ENCODE measurements around the gene AVP.
A peak's percentile ranks its signal among the peaks of the same experiment; 100 is the strongest.
"Not testable (repeated sequence)": the region's sequence is repeated elsewhere in the genome, so short reads cannot be mapped to it uniquely, and the experiment has no call there.

The AVP gene

DNA sequence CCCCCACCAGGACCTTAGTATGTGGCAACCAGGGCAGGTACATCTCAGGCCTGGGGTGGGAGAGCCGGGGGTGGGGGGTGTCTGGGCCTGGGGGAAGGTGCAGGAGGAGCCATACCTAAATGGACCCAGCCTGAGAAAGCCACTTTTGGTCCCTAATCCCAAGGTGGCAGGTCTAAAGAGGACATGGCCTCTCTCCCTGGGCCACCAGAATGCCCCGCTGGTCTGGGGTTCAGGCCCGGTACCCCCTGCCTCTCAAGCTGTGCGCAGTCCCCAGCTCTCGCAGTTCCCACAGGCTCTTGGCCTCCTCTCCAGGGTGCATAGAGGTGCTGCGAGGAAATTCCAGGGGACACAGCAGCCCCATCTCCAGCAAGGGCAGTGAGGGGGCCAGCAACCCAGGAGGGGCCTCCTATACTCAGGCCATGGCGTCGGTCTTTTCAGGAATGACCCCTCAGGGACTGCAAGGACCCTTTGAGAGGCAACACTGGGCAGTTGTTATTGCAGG lies 1.1 kb upstream of the AVP start:
- H3K9me3 Mint-ChIP-seq: no peaks in the 10 kb centered on the region
- ATAC-seq (replicated peaks) (no peak), DNase-seq (no peak)
- peaks cover 61 to 71% of the 10 kb centered on the region in 2 donors for H3K27me3 Mint-ChIP-seq
- H3K27ac Mint-ChIP-seq: no peak overlapping the region
- H3K4me3 Mint-ChIP-seq: no peak overlapping the region
- no peaks in the 10 kb centered on the region for H3K36me3 Mint-ChIP-seq (ENCODE audit: insufficient read depth)
- peaks cover 4 to 7% of the 10 kb centered on the region in 2 donors for H3K4me1 Mint-ChIP-seq (ENCODE audit: low read depth in 2 of 2)

- ATAC-seq (replicated peaks): no peak
- Mint-ChIP-seq H3K4me1 (ENCODE audit: low read depth in 2 of 2) (peaks cover 4 to 7% of the 10 kb centered on the region in 2 donors), H3K27me3 (peaks cover 61 to 71% of the 10 kb centered on the region in 2 donors), H3K9me3 (no peaks in the 10 kb centered on the region), H3K27ac (no peak overlapping the region), H3K36me3 (ENCODE audit: insufficient read depth) (no peaks in the 10 kb centered on the region), H3K4me3 (no peak overlapping the region)
- no peak for DNase-seq
Measured at GRCh38 chr20:3084986-3085360, 449 bp upstream of the AVP start.

DNA sequence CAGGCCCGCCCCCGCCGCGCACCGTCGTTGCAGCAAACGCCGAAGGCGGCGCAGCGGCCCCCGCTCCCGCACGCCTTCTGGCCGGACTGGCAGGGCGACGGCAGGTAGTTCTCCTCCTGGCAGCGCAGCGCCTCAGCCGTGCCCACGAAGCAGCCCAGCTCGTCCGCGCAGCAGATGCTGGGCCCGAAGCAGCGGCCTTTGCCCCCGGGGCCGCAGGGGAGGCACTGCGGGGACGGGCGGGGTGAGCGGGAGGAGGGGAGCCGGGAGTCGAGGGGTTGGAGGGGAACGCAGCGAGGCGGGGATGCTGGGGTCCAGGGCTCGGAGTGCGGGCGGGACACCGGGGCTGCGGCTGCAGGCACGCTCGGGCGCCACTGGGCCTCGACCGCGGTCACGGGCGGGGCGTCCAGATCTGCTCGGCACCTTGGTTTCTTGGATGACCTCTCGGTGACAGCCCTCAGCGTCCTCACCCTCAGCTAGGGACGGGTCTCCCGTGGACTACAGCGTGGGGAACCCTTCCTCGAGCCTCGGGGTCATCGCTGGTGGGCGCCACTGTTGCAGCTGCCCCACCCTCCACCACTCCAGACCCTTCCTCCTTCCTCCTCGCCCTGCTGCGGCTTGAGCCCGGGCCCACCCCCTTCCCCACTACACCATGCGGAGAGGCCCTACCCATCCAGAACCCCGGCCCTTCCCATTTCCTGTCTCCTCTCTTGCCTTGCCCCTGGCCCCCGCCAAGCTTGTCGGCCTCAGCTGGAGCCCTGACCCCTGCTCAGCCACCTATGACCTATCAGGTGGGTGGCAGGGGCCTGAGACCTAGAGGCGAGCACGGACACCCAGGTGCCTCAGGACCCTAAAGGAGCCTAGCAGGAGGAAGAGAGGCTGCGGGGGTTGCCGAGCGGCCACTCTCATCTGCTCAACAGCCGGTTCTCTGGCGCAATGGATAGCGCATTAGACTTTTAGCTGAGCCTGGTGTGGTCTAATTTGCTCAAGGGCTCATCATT lies 1.3 kb downstream of the AVP start:
- ATAC-seq (replicated peaks): peak; percentile 56
- peaks cover 4 to 7% of the 10 kb centered on the region in 2 donors for H3K4me1 Mint-ChIP-seq (ENCODE audit: low read depth in 2 of 2)
- peak overlapping the region; percentile 77 to 80 for H3K4me3 Mint-ChIP-seq
- DNase-seq: no peak
- H3K36me3 Mint-ChIP-seq (ENCODE audit: insufficient read depth): no peaks in the 10 kb centered on the region
- H3K27ac Mint-ChIP-seq: no peak overlapping the region
- H3K9me3 Mint-ChIP-seq: no peaks in the 10 kb centered on the region
- peaks cover 58 to 67% of the 10 kb centered on the region in 2 donors for H3K27me3 Mint-ChIP-seq

- Mint-ChIP-seq H3K4me1 (ENCODE audit: low read depth in 2 of 2) (peaks cover 4 to 7% of the 10 kb centered on the region in 2 donors), H3K4me3 (peak overlapping the region; percentile 51 to 55), H3K9me3 (no peaks in the 10 kb centered on the region), H3K36me3 (ENCODE audit: insufficient read depth) (no peaks in the 10 kb centered on the region), H3K27ac (no peak overlapping the region), H3K27me3 (peaks cover 57 to 65% of the 10 kb centered on the region in 2 donors)
- DNase-seq (no peak), ATAC-seq (replicated peaks) (peak; percentile 49)
Measured at GRCh38 chr20:3082306-3082951, 2.1 kb downstream of the AVP start.

DNA sequence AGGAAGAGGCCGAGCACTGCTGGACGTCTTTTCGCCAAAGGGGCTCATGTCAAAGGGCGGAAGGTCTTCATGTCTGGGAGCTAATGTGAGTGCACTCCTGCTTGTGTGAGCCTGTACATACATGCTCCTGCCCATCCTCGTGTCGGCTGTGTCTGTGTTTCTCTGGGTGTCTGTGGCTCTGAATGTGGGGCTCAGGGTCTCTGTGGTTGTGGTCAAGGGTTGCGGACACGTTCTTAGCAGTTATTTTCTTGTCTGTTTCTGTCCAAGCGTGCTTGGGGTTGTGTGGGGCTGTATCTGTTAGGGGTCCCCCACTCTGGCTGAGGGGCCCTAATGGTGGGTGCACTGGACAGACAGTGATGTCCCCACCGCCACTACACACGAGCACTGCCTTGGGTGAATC lies 2.9 kb downstream of the AVP start:
- H3K4me3 Mint-ChIP-seq: peak overlapping the region; percentile 51 to 55
- no peak for ATAC-seq (replicated peaks)
- peaks cover 4 to 7% of the 10 kb centered on the region in 2 donors for H3K4me1 Mint-ChIP-seq (ENCODE audit: low read depth in 2 of 2)
- H3K27me3 Mint-ChIP-seq: peaks cover 57 to 65% of the 10 kb centered on the region in 2 donors
- H3K36me3 Mint-ChIP-seq (ENCODE audit: insufficient read depth): no peaks in the 10 kb centered on the region
- H3K9me3 Mint-ChIP-seq: no peaks in the 10 kb centered on the region
- no peak for DNase-seq
- H3K27ac Mint-ChIP-seq: no peak overlapping the region

DNA sequence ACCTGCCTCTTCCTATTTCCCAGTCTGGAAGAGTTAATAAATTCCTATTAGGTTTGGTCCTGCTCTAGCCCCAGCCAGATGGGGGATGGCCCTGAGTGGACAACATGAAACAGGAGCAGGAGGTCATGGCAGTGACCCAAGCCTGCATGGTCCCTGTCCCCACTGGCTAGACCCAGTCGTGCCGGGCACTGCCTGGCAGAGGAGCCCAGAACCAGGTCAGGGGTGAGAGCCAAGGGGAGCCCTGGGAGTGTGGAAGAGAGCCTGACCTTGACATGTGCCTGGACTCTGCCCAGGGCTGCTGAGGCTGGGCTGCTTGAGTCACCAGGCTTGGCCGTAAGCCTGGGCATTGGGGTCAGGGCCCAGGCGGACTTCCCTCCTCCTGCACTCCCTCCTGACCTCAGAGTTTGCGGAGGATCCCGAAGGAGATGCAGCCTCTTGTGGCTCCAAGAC lies 3.6 kb downstream of the AVP start:
- DNase-seq (no peak), ATAC-seq (replicated peaks) (no peak)
- no peak overlapping the region for H3K4me3 Mint-ChIP-seq
- no peaks in the 10 kb centered on the region for H3K36me3 Mint-ChIP-seq (ENCODE audit: insufficient read depth)
- peaks cover 57 to 65% of the 10 kb centered on the region in 2 donors for H3K27me3 Mint-ChIP-seq
- H3K9me3 Mint-ChIP-seq: no peaks in the 10 kb centered on the region
- H3K27ac Mint-ChIP-seq: no peak overlapping the region
- H3K4me1 Mint-ChIP-seq (ENCODE audit: low read depth in 2 of 2): peaks cover 4 to 7% of the 10 kb centered on the region in 2 donors

DNA sequence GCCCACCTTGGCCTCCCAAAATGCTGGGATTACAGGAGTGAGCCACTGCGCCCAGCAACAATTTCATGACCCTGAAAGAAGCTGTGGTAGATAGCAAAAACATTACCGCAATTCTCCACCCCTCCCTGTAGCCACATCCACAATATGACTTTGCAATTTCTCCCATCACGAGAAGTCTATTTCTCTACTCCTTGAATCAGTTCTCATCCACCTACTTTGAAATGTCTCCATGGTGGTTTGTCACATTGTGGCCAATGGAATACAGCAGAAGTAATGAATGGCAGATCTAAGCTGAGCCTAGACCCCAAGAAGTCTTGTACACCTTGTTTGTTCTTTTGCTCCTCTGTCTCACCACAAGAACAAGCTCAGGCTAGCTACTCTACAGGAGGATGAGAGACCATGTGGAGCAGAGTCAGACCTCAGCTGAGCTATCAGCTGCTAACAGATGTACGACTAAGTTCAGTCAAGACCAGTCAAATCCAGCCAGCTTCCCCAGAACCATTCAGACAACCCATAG lies 6.8 kb downstream of the AVP start:
- H3K27ac Mint-ChIP-seq: no peak overlapping the region
- H3K4me3 Mint-ChIP-seq: no peak overlapping the region
- H3K9me3 Mint-ChIP-seq: no peaks in the 10 kb centered on the region
- ATAC-seq (replicated peaks) (peak; percentile 33), DNase-seq (no peak)
- H3K27me3 Mint-ChIP-seq: peaks cover 35 to 38% of the 10 kb centered on the region in 2 donors
- H3K4me1 Mint-ChIP-seq (ENCODE audit: low read depth in 2 of 2): peaks cover under 1 to 3% of the 10 kb centered on the region in 2 donors
- H3K36me3 Mint-ChIP-seq (ENCODE audit: insufficient read depth): no peaks in the 10 kb centered on the region

DNA sequence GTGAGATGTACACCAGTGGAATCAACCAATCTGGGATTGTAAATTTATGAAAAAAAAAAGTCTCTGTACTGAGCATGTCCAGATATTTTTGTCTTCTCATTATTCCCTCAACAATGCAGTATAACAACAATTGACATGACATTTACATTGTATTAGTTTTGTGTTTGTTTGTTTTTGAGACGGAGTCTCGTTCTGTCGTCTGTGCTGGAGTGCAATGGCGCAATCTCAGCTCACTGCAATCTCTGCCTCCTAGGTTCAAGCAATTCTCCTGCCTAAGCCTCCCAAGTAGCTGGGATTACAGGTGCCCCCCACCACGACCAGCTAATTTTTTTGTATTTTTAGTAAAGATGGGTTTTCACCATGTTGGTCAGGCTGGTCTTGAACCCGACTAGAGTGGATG lies 9.2 kb downstream of the AVP start:
- Mint-ChIP-seq H3K27me3 (peaks cover 19 to 23% of the 10 kb centered on the region in 2 donors), H3K4me1 (ENCODE audit: low read depth in 2 of 2) (peaks cover 6 to 11% of the 10 kb centered on the region in 2 donors)
- not testable (repeated sequence) for H3K9me3 Mint-ChIP-seq; H3K36me3 Mint-ChIP-seq (ENCODE audit: insufficient read depth); DNase-seq; ATAC-seq (replicated peaks); H3K4me3 Mint-ChIP-seq; H3K27ac Mint-ChIP-seq

- Mint-ChIP-seq H3K4me1 (ENCODE audit: low read depth in 2 of 2) (peaks cover 6 to 11% of the 10 kb centered on the region in 2 donors), H3K4me3 (no peak overlapping the region), H3K27ac (no peak overlapping the region), H3K9me3 (no peaks in the 10 kb centered on the region), H3K27me3 (peaks cover 14 to 18% of the 10 kb centered on the region in 2 donors), H3K36me3 (ENCODE audit: insufficient read depth) (no peaks in the 10 kb centered on the region)
- no peak for ATAC-seq (replicated peaks)
- DNase-seq: no peak
Measured at GRCh38 chr20:3074812-3075211, 9.7 kb downstream of the AVP start.

DNA sequence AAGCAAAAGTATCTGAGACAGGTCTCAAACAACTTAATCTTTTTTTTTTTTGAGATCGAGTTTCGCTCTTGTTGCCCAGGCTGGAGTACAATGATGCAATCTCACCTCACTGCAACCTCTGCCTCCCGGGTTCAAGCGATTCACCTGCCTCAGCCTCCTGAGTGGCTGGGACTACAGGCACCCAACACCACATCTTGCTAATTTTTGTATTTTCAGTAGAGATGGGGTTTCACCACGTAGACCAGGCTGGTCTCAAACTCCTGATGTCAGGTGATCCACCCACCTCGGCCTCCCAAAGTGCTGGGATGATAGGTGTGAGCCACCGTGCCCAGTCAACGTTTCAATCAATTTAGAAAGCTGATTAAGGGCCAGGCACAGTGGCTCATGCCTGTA lies 11.3 kb downstream of the AVP start:
- H3K27me3 Mint-ChIP-seq; H3K36me3 Mint-ChIP-seq (ENCODE audit: insufficient read depth); DNase-seq; ATAC-seq (replicated peaks); H3K9me3 Mint-ChIP-seq; H3K27ac Mint-ChIP-seq: not testable (repeated sequence)
- peaks cover 8 to 11% of the 10 kb centered on the region in 2 donors for H3K4me1 Mint-ChIP-seq (ENCODE audit: low read depth in 2 of 2)
- peak overlapping the region; percentile 6 to 11 for H3K4me3 Mint-ChIP-seq

- ATAC-seq (replicated peaks): no peak
- DNase-seq: no peak
- H3K27ac Mint-ChIP-seq: peak overlapping the region; percentile 56 to 59
- H3K36me3 Mint-ChIP-seq (ENCODE audit: insufficient read depth): no peaks in the 10 kb centered on the region
- H3K27me3 Mint-ChIP-seq: peaks cover 6 to 9% of the 10 kb centered on the region in 2 donors
- H3K4me1 Mint-ChIP-seq (ENCODE audit: low read depth in 2 of 2): peaks cover 8 to 11% of the 10 kb centered on the region in 2 donors
- H3K4me3 Mint-ChIP-seq: peak overlapping the region; percentile 68 to 75
- H3K9me3 Mint-ChIP-seq: no peaks in the 10 kb centered on the region
Measured at GRCh38 chr20:3072530-3073250, 11.8 kb downstream of the AVP start.

DNA sequence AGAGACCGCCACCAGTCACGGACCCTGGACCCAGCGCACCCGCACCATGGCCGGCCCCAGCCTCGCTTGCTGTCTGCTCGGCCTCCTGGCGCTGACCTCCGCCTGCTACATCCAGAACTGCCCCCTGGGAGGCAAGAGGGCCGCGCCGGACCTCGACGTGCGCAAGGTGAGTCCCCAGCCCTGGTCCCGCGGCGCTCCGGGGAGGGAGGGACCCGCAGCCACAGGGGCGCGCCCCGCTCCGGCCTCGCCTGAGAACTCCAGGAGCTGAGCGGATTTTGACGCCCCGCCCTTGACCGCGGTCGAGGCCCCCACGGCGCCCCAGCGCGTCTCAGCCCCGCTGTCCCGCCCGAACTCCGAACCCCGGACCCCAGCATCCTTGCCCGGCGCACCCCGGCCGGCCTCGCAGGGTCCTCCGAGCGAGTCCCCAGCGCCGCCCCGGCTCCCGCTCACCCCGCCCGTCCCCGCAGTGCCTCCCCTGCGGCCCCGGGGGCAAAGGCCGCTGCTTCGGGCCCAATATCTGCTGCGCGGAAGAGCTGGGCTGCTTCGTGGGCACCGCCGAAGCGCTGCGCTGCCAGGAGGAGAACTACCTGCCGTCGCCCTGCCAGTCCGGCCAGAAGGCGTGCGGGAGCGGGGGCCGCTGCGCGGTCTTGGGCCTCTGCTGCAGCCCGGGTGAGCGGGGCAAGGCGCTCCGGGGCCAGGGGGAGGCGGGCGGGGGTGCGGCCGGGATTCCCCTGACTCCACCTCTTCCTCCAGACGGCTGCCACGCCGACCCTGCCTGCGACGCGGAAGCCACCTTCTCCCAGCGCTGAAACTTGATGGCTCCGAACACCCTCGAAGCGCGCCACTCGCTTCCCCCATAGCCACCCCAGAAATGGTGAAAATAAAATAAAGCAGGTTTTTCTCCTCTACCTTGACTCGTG lies 12.7 kb downstream of the AVP start, which contains the start of gene OXT:
Gene OXT (plus strand): TSS at position 11 of the 920 bp plus-strand sequence. CDS start 36 bp downstream, at position 47.
- ATAC-seq (replicated peaks): peak; percentile 86
- peak within 1 kb of the TSS; percentile 56 to 59 for H3K27ac Mint-ChIP-seq
- peaks cover 6 to 9% of the 10 kb centered on the region in 2 donors for H3K27me3 Mint-ChIP-seq

More for the DNA sequence above, 12.7 kb downstream of the AVP start, which contains the start of gene OXT:
- peak; percentile 27 to 48 (median 47) for DNase-seq
- peaks cover 8 to 11% of the 10 kb centered on the region in 2 donors for H3K4me1 Mint-ChIP-seq (ENCODE audit: low read depth in 2 of 2)
- no peaks in the 10 kb centered on the region for H3K36me3 Mint-ChIP-seq (ENCODE audit: insufficient read depth)
- no peaks in the 10 kb centered on the region for H3K9me3 Mint-ChIP-seq
- H3K4me3 Mint-ChIP-seq: peak within 1 kb of the TSS; percentile 68 to 75
